Measurements from ENCODE around the gene SLC7A9.
"Not testable (repeated sequence)": the region's sequence is repeated elsewhere in the genome, so short reads cannot be mapped to it uniquely, and the experiment has no call there.

The SLC7A9 gene

GRCh38 chr19:32862741-32863140 lies 6.8 kb downstream of the SLC7A9 start:
- DNase-seq, result no peak

- no peak for DNase-seq
Observed at GRCh38 chr19:32862173-32862572, 7.4 kb downstream of the SLC7A9 start.

- DNase-seq, result no peak
Observed at GRCh38 chr19:32861596-32861995, 8.0 kb downstream of the SLC7A9 start.

- DNase-seq, result no peak
Observed at GRCh38 chr19:32859591-32859990, 10.0 kb downstream of the SLC7A9 start.

GRCh38 chr19:32858559-32858958 lies 11.0 kb downstream of the SLC7A9 start:
- DNase-seq, result no peak

GRCh38 chr19:32858155-32858554 lies 11.4 kb downstream of the SLC7A9 start:
- no peak for DNase-seq

- no peak for DNase-seq
Observed at GRCh38 chr19:32857584-32857983, 12.0 kb downstream of the SLC7A9 start.

- not testable (repeated sequence) for DNase-seq
Observed at GRCh38 chr19:32856818-32857217, 12.7 kb downstream of the SLC7A9 start.

- DNase-seq, result no peak
Observed at GRCh38 chr19:32852216-32852615, 17.4 kb downstream of the SLC7A9 start.

- DNase-seq, result not testable (repeated sequence)
Observed at GRCh38 chr19:32848035-32848434, 21.5 kb downstream of the SLC7A9 start.

- no peak for DNase-seq
Observed at GRCh38 chr19:32843716-32844245, 25.8 kb downstream of the SLC7A9 start.

- no peak for DNase-seq
Observed at GRCh38 chr19:32842061-32842460, 27.5 kb downstream of the SLC7A9 start.

GRCh38 chr19:32837531-32837930 lies 32.0 kb downstream of the SLC7A9 start:
- DNase-seq, result no peak

GRCh38 chr19:32833388-32833787 lies 36.2 kb downstream of the SLC7A9 start:
- DNase-seq, result not testable (repeated sequence)

GRCh38 chr19:32832825-32833224 lies 36.7 kb downstream of the SLC7A9 start:
- DNase-seq, result not testable (repeated sequence)

- DNase-seq, result not testable (repeated sequence)
Observed at GRCh38 chr19:32832094-32832493, 37.5 kb downstream of the SLC7A9 start.

GRCh38 chr19:32831611-32832010 lies 38.0 kb downstream of the SLC7A9 start:
- DNase-seq, result no peak

GRCh38 chr19:32830231-32831014 lies 39.1 kb downstream of the SLC7A9 start:
- no peak for DNase-seq

- no peak for DNase-seq
Observed at GRCh38 chr19:32829345-32829896, 40.1 kb downstream of the SLC7A9 start.

GRCh38 chr19:32828643-32829344 lies 40.8 kb downstream of the SLC7A9 start:
- DNase-seq, result no peak

- DNase-seq, result no peak
Observed at GRCh38 chr19:32828139-32828538, 41.4 kb downstream of the SLC7A9 start.

- DNase-seq, result no peak
Observed at GRCh38 chr19:32824916-32825608, 44.5 kb downstream of the SLC7A9 start.

GRCh38 chr19:32824191-32824751 lies 45.3 kb downstream of the SLC7A9 start:
- DNase-seq, result no peak
